Measurements from ENCODE around the gene PPP5C.

GRCh38 chr19:46431824-46432223, 84.9 kb downstream of the PPP5C start:
- no peak for TF ChIP-seq EZH2 (IDR thresholded peaks at IDR 0.05)
- TF ChIP-seq POLR2AphosphoS5 (IDR thresholded peaks at IDR 0.05; ENCODE audit: borderline replicate concordance, low read depth, low read length) = no peak
- no peak for TF ChIP-seq FOXP2 (optimal IDR thresholded peaks at IDR 0.05; ENCODE audit: control extremely low read depth, extremely low read length, insufficient read depth)

Measured in SK-N-MC (cell line).